GM12878 (cell line): Measurements from ENCODE around the gene GJA4. TPM values are rescaled to one million over a fixed set of nuclear protein-coding genes. Genes with fewer than 3 reads are reported as not detected.

Source experiments
- ATAC-seq: fragments of 200-7000 bp; cut with Tn5 transposase; 3 replicates; pipeline ENCODE4 v1.9.1; 2020; ENCODE audit warnings: mild to moderate bottlenecking, moderate library complexity
- BruUV-seq: library from RNA; stranded (reverse); fragments of 400-500 nt; replicated peaks from 2 replicates; lab custom pipeline; 2021; lab: Mats Ljungman, UMichigan
- CTCF ChIA-PET: fragments of 300-600 bp; sonication (Branson Sonifier 250); formaldehyde crosslinking; extraction: SDS; loops from one replicate; lab custom pipeline; 2021; ENCODE audit warnings: inconsistent platforms; lab: Yijun Ruan, JAX
- POLR2A ChIA-PET: fragments of 350-600 bp; formaldehyde crosslinking; extraction: SDS; loops from one replicate; lab custom pipeline; 2021; ENCODE audit warnings: inconsistent platforms; lab: Charles Lee
- RAD21 ChIA-PET: fragments of 300-600 bp; sonication (Branson Sonifier 250); formaldehyde crosslinking; loops from one replicate; lab custom pipeline; 2023; ENCODE audit warnings: antibody characterized with exemption; ENCODE audit not compliant: unreplicated experiment; lab: Charles Lee
- SMC1A ChIA-PET: fragments of 300-600 bp; sonication (Branson Sonifier 250); formaldehyde crosslinking; loops from one replicate; lab custom pipeline; 2023; ENCODE audit not compliant: unreplicated experiment, uncharacterized antibody; lab: Charles Lee
- DNase-seq: peaks from one replicate; pipeline ENCODE4 v3.0.0-alpha.2; 2011; ENCODE audit warnings: low read depth, low spot score
- FAIRE-seq: peaks from 3 replicates; lab custom pipeline; 2011; peaks lifted over from hg19 to GRCh38; lab: Jason Lieb, UNC
- H2AFZ ChIP-seq: 2 replicates; pipeline ENCODE4 v1.6.0; 2011; ENCODE audit warnings: low read depth, low read length, control low read depth; ENCODE audit not compliant: control insufficient read depth
- H3K27ac ChIP-seq: 2 replicates; pipeline ENCODE4 v1.5.1; 2011; ENCODE audit warnings: control low read depth; ENCODE audit not compliant: control insufficient read depth, insufficient read depth
- H3K27me3 ChIP-seq, 2 experiments: replicated peaks in 1 of 2; 2 replicates each; pipeline versions ENCODE4 v1.6.0 to v1.6.1; 2011; ENCODE audit warnings: low read length in 1 of 2; ENCODE audit not compliant: control insufficient read depth in 2 of 2, insufficient read depth in 2 of 2
- H3K36me3 ChIP-seq, 2 experiments: 2 replicates each; pipeline ENCODE4 v1.5.1; 2011; ENCODE audit warnings: low read length in 1 of 2; ENCODE audit not compliant: control insufficient read depth in 2 of 2, insufficient read depth in 2 of 2
- H3K4me1 ChIP-seq: 2 replicates; pipeline ENCODE4 v1.6.1; 2011; ENCODE audit warnings: mild to moderate bottlenecking, low read length, moderate library complexity, mixed read lengths; ENCODE audit not compliant: control insufficient read depth, insufficient read depth
- H3K4me2 ChIP-seq: 2 replicates; pipeline ENCODE4 v1.6.0; 2011; ENCODE audit warnings: control low read depth; ENCODE audit not compliant: control insufficient read depth, insufficient read depth
- H3K4me3 ChIP-seq: fragments of 200-600 bp; sonication (generic); 2 replicates; pipeline ENCODE4 v1.5.1; 2016
- H3K79me2 ChIP-seq: 2 replicates; pipeline ENCODE4 v1.6.0; 2011; ENCODE audit warnings: low read length; ENCODE audit not compliant: control insufficient read depth, insufficient read depth
- H3K9ac ChIP-seq: 2 replicates; pipeline ENCODE4 v1.8.0; 2011; ENCODE audit warnings: low read length, control low read depth, mixed read lengths; ENCODE audit not compliant: control insufficient read depth, insufficient read depth
- H3K9me3 ChIP-seq: replicated peaks from 3 replicates; pipeline ENCODE4 v1.5.1; 2011; ENCODE audit warnings: mild to moderate bottlenecking, low read length; ENCODE audit not compliant: control insufficient read depth, insufficient read depth
- H4K20me1 ChIP-seq: 2 replicates; pipeline ENCODE4 v1.6.0; 2011; ENCODE audit not compliant: control insufficient read depth, insufficient read depth
- BRCA1 ChIP-seq: IDR thresholded peaks from 2 replicates; pipeline ENCODE4 v1.6.1; 2011; ENCODE audit warnings: low read depth, low read length, improper control_type of control experiment
- CBX5 ChIP-seq: sonication (generic); IDR thresholded peaks from 2 replicates; pipeline ENCODE4 v1.6.1; 2016; ENCODE audit warnings: low read depth, moderate library complexity, mild to moderate bottlenecking, inconsistent platforms
- CHD1 ChIP-seq: IDR thresholded peaks from 2 replicates; pipeline ENCODE4 v1.6.1; 2012; ENCODE audit warnings: low read depth, low read length, improper control_type of control experiment
- DPF2 ChIP-seq: fragments of 450-650 bp; IDR thresholded peaks from 2 replicates; pipeline ENCODE4 v1.6.1; 2017; ENCODE audit warnings: mild to moderate bottlenecking
- EZH2 ChIP-seq: IDR thresholded peaks from 2 replicates; pipeline ENCODE4 v1.6.1; 2012; ENCODE audit warnings: low read depth, mild to moderate bottlenecking, control low read depth, inconsistent platforms, low read length, borderline replicate concordance; ENCODE audit not compliant: control insufficient read depth
- GABPA ChIP-seq: IDR thresholded peaks from 2 replicates; pipeline ENCODE4 v1.6.1; 2014; ENCODE audit warnings: antibody characterized with exemption, low read depth, mild to moderate bottlenecking, inconsistent platforms
- MXI1 ChIP-seq: fragments of 150-350 bp; IDR thresholded peaks from 2 replicates; pipeline ENCODE4 v1.6.1; 2011; ENCODE audit warnings: low read depth, mild to moderate bottlenecking, inconsistent platforms, low read length, improper control_type of control experiment
- POU2F2 ChIP-seq: IDR thresholded peaks from 3 replicates; pipeline ENCODE4 v1.6.1; 2011; ENCODE audit warnings: low read depth, mild to moderate bottlenecking, low read length, borderline replicate concordance
- WGBS: methylation state at CpG from one replicate; pipeline ENCODE4 v1.1.6; 2016; ENCODE audit warnings: low lambda C conversion rate; ENCODE audit not compliant: insufficient replicate concordance, insufficient coverage; ENCODE audit errors: missing lambda C conversion rate; 5-methylcytosine and 5-hydroxymethylcytosine counted together
- in situ Hi-C: fragments of 300-500 bp; cut with MboI; formaldehyde crosslinking; loops from 9 replicates; pipeline ENCODE4 v1.14.3; 2018; ENCODE audit warnings: mixed read lengths
- intact Hi-C: fragments of 100-400 bp; cut with micrococcal nuclease; formaldehyde crosslinking; loops from one replicate; pipeline ENCODE4 v1.14.2; 2022; ENCODE audit not compliant: unreplicated experiment
- polyA plus RNA-seq, 11 experiments: library from polyadenylated mRNA; depleted of rRNA in 4 of 11; unstranded in 6 of 11; stranded (reverse) in 5 of 11; fragments of >200 nt; fragmentation: Nextera tagmentation in 4 of 11; fragmentation: Illumina TruSeq in 1 of 11; extraction: Ambion mirVana in 4 of 11; extraction: Trizol in 1 of 11; gene quantifications; 1 replicate in 1 of 11; 2 replicates in 10 of 11; pipeline versions ENCODE4 v1.2.1 to v1.2.3, GENCODE V29; 2011 to 2016; ENCODE audit warnings: inconsistent platforms in 2 of 11, missing spikeins in 2 of 11, low read depth in 1 of 11
- total RNA-seq, 4 experiments: library from RNA; depleted of rRNA in 3 of 4; stranded (reverse); fragments of >200 nt in 3 of 4; fragmentation: Illumina TruSeq in 1 of 4; extraction: Trizol in 1 of 4; gene quantifications; 2 replicates each; pipeline versions ENCODE4 v1.2.1 to v1.2.3, GENCODE V29; 2013 to 2021
- TF ChIP-seq, protein P1 (sequence below), 3 experiments: IDR thresholded peaks in 2 of 3; conservative IDR thresholded peaks in 1 of 3; 2 replicates each; pipeline ENCODE4 v1.5.1; 2011; ENCODE audit warnings: low read depth in 3 of 3, low read length in 3 of 3, mild to moderate bottlenecking in 3 of 3, control low read depth in 2 of 3, moderate library complexity in 2 of 3, inconsistent platforms in 1 of 3, mixed read lengths in 1 of 3; ENCODE audit not compliant: control insufficient read depth in 2 of 3, insufficient read depth in 1 of 3; ENCODE audit errors: extremely low read depth in 1 of 3

GJA4 gene
- total and polyA plus RNA-seq, 10 of the 15 experiments (the other 5 are each of a cell fraction or from before 2014, with no cell fraction given), result 0.09 to 0.18 TPM; not detected in 8

- RAD21 ChIA-PET, result no interaction called here
- Histone ChIP-seq H3K79me2 (no peaks in the 10 kb centered on the region), H3K27me3 (no peaks in the 10 kb centered on the region; a peak in 2 of 4 replicates), H3K36me3 (no peaks in the 10 kb centered on the region), H3K9me3 (no peaks in the 10 kb centered on the region), H3K4me3 (no peak overlapping the region), H4K20me1 (no peaks in the 10 kb centered on the region), H3K4me1 (no peaks in the 10 kb centered on the region), H2AFZ (no peak overlapping the region), H3K27ac (no peak overlapping the region), H3K9ac (no peak overlapping the region), H3K4me2 (no peak overlapping the region)
- POLR2A ChIA-PET, result no interaction called here
- CTCF ChIA-PET, result no interaction called here
- in situ Hi-C loops (no loop called here), intact Hi-C loops (no loop called here)
- FAIRE-seq (no peak), ATAC-seq (no peak), DNase-seq (no peak)
- SMC1A ChIA-PET, result no interaction called here
- no peak for TF ChIP-seq BRCA1
- no peak for TF ChIP-seq POU2F2
- TF ChIP-seq, protein P1, sequence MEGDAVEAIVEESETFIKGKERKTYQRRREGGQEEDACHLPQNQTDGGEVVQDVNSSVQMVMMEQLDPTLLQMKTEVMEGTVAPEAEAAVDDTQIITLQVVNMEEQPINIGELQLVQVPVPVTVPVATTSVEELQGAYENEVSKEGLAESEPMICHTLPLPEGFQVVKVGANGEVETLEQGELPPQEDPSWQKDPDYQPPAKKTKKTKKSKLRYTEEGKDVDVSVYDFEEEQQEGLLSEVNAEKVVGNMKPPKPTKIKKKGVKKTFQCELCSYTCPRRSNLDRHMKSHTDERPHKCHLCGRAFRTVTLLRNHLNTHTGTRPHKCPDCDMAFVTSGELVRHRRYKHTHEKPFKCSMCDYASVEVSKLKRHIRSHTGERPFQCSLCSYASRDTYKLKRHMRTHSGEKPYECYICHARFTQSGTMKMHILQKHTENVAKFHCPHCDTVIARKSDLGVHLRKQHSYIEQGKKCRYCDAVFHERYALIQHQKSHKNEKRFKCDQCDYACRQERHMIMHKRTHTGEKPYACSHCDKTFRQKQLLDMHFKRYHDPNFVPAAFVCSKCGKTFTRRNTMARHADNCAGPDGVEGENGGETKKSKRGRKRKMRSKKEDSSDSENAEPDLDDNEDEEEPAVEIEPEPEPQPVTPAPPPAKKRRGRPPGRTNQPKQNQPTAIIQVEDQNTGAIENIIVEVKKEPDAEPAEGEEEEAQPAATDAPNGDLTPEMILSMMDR (IDR thresholded peaks at IDR 0.05 in 2 of 3, conservative IDR thresholded peaks at IDR 0.05 in 1 of 3; ENCODE audit: control insufficient read depth in 2 of 3, extremely low read depth in 1 of 3, insufficient read depth in 1 of 3, low read depth in 3 of 3, low read length in 3 of 3), result no peak
- WGBS, result 35% methylated on average over 13 of the region's 13 CpGs
- no TSS peak for BruUV-seq
These were observed 31.0 kb upstream of the GJA4 start for GRCh38 chr1:34761776-34762307.

- Histone ChIP-seq H3K27ac (no peak overlapping the region), H4K20me1 (no peaks in the 10 kb centered on the region), H3K9ac (no peak overlapping the region), H2AFZ (no peak overlapping the region), H3K79me2 (no peaks in the 10 kb centered on the region), H3K9me3 (no peaks in the 10 kb centered on the region), H3K4me2 (no peak overlapping the region)
- CTCF ChIA-PET, result interaction anchor here (1.1 kb wide), 1 partner anchor 9 kb away, joined by 3 read pairs; no protein-coding TSS in a partner anchor
- RAD21 ChIA-PET, result no interaction called here
- FAIRE-seq (no peak), ATAC-seq (no peak)
- SMC1A ChIA-PET, result no interaction called here
- in situ Hi-C loops, result no loop called here
- intact Hi-C loops, result no loop called here
- TF ChIP-seq MXI1 (no peak), EZH2 (no peak), DPF2 (no peak), CHD1 (no peak), CBX5 (no peak), GABPA (no peak)
- TF ChIP-seq, all 136 proteins: peak for 0
- Histone ChIP-seq H3K4me3 (no peak overlapping the region), H3K36me3 (no peaks in the 10 kb centered on the region), H3K4me1 (no peaks in the 10 kb centered on the region), H3K27me3 (no peaks in the 10 kb centered on the region; a peak in 2 of 4 replicates)
- POLR2A ChIA-PET, result no interaction called here
- BruUV-seq, result no TSS peak
- no peak for DNase-seq
- WGBS, result 2% methylated on average over 6 of the region's 7 CpGs
These were observed 30.2 kb upstream of the GJA4 start for GRCh38 chr1:34762474-34763141.
